NCI-H2171 (cell line): ENCODE results near the gene RASAL1.
A peak's percentile ranks its signal among the peaks of the same experiment; 100 is the strongest.

Source experiments
- DNase-seq: peaks from one replicate; lab custom pipeline; 2025; lab: John Stamatoyannopoulos, UW

RASAL1 gene

DNA sequence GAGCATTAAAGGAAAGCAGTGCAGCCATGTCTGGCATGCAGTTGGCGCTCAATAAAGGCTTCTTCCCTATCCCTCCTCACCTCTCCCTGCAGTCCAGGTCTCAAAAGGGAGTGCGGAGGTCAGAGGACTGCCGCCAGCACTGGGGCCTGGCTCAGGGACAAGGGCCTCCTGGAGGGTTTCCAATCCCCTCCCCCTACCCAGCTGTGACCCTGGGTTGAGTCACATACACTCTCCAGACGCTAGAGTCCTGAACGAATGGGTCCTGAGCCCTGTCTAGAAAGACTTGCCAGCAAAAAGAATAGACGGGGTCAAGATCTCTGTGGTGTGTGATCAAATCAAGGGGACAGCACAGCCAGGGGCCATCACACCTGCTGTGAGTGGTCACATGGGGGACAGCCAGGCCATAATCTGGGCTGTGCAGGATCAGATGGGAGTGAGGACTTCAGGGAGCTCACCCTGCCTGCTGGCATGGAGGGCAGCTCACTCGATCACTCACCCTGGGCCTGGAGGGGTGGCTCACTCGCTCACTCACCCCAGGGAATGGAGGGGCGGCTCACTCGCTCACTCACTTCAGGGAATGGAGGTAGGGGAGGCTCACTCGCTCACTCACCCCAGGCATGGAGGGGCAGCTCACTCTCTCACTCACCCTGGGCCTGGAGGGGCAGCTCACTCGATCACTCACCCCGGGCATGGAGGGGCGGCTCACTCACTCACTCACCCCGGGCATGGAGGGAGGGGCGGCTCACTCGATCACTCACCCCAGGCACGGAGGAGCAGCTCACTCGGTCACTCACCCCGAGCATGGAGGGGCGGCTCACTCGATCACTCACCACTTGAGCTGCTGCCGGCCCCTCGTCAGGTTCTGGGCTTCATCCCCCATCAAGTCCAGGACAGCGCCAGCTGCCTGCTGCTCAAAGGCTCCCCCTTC lies 26.8 kb upstream of the RASAL1 start:
- DNase-seq: peak; percentile 24

DNA sequence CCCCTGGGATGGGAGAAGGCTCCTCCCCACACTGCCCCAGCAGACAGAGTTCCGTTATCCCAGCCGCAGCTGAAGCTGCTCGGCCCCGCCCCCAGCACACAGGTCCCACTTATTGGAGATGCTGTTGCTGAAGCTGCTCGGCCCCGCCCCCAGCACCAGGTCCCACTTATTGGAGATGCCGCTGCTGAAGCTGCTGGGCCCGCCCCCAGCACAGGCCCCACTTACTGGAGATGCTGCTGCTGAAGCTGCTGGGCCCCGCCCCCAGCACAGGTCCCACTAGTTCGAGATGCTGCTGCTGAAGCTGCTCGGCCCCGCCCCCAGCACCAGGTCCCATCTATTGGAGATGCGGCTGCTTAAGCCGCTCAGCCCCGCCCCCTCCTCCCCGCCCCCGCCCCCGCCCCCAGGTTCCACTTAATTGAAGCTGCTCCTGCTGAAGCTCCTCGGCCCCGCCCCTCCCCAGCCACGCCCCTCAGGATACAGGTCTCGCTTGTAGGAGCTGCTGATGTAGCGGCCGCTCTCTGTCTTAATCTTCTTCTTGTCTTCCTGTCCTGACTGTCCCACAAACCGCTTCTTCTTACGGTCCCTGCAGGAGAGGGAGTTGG lies 26.0 kb upstream of the RASAL1 start:
- DNase-seq: peak; percentile 83

DNA sequence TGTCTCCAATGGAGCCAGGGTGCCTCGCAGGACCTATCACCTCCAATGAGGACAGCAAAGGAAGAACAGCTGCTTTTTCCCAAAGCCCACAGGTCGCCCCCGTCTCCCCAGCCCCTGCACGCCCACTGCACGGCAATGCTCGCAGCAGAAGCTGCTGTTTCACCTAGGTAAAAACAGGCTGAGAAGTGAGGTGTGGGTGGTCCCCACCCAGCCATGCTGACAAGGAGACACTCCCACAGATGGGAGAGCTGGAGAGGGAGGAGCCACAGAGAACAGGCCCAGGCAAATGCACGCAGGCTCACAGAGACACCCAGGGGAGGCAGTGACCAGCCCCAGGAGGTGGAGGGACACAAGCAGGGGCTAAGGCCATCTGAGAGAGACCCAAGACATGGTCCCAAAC lies 24.4 kb upstream of the RASAL1 start:
- DNase-seq: no peak

DNA sequence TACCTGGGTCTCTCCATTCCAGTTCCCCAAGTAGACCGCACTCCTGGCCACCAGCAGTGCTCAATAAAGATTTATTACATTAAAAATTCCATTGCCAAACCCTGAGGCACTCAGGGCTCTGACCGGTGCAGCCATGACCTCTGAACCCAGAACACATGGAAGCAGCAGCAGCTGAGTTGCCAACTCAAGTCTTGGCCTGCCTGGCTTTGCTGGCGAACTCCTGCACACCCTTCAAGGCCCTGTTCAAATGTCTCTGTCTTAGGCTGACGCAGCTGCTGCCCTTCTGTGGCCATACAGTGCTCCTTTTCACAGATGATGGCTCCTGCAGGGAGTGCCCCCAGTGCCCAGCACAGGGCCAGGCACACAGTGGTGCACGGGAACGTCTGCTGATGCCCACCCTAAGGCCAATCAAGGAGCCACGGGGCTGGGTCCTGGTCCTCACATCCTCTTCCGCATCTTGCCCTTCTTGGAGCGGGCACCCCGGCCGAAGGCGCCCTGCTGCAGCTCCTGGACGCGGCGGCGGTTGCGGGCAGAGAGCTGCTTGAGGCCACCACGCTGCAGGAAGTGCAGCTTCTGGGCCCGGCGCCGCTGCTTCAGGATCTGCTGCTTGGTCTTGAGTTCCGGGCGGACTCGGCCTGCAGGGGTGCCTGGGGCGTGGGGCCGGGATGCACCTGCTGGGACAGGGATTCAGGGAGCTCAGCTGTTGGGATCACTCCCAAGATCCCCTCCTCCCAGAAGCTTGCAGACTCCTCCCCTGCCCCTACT lies 23.1 kb upstream of the RASAL1 start:
- DNase-seq: no peak

GRCh38 chr12:113157218-113157859 lies 21.8 kb upstream of the RASAL1 start:
- DNase-seq: no peak

DNA sequence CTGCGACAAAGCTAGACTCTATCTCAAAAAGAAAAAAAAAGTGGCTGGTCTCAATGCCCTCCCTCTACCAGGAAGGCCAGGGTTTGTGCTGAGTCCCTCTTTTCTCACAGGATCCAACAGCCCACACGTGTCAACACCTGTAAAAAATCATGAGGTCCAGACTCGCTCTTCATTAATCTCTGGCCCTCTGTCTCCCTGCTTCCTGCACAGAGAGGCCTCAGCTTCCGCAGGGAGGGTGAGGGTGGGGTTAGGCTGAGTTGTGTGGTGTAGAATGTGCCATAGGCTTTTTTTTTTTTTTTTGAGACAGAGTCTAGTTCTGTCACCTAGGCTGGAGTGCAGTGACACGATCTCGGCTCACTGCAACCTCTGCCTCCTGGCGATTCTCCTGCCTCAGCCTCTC lies 20.1 kb upstream of the RASAL1 start:
- no peak for DNase-seq

GRCh38 chr12:113155060-113155459 lies 19.5 kb upstream of the RASAL1 start:
- DNase-seq: no peak

- no peak for DNase-seq
These were observed 18.9 kb upstream of the RASAL1 start for GRCh38 chr12:113154351-113154973.

DNA sequence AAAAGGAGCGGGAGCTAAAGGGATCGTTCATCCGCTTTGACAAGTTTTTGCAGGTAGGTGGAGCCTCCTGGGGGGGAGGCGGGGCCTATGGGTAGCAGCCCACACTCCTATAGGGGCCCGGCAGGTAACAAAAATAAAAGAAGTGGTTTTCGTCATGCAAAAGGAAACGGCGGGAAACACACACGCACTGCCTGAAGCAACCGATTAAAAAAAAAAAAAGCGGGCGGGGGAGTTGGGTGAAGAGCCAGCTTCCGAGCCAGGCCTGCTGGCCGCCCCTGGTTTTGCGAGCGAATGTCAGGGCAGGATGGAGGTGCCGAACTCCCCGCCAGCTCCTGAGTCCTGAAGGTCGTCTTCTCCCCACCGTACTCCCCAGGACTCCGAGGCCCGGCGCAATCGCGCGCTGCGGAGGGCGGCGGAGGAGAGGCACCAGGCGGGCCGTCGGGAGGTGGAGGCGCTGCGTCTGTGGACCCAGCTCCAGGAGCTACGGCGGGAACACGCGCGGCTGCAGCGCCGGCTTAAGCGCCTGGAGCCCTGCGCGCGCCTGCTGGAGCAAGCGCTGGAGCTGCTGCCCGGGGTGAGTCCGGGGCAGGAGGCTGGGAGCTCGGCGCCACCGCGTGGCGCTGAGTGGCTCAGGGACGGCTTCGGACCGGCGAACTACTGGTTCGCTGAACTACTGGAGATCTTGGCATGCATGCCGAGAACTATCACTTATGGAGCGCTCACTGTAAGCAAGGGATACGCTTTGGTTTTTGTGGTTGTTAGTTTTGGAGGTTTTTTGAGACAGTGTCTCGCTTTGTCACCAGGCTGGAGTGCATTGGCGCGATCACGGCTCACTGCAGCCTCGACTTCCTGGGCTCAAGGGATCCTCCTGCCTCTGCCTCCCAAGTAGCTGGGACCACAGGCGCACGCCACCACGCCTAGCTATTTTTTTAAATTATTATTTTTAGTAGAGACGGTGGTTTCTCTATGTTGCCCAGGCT lies 17.6 kb upstream of the RASAL1 start:
- peak; percentile 67 for DNase-seq

- DNase-seq: no peak
These were observed 16.8 kb upstream of the RASAL1 start for GRCh38 chr12:113152196-113152834.

DNA sequence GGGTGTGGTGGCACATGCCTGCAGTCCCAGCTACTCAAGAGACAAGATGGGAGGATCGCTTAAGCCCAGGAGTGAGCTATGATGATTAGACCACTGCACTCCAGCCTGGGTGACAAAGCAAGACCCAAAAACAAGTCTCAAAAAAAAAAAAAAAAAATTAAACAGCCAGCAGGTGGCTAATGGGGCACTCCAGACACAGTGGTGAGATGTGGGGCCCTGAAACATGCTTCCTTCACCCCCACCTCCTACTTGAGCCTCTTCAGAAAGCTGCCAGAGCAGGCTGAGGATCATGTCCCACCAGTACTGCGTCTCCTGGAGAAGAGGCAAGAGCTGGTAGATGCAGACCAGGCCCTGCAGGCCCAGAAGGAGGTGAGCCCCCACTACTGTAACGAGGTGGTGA lies 16.1 kb upstream of the RASAL1 start:
- DNase-seq: no peak

- peak; percentile 89 for DNase-seq
These were observed 14.0 kb upstream of the RASAL1 start, which contains the start of gene CFAP73 for GRCh38 chr12:113149361-113150150. CFAP73 (plus strand) TSS chr12:113149724; CDS start chr12:113149858, 134 bp downstream.

GRCh38 chr12:113146999-113147398 lies 11.4 kb upstream of the RASAL1 start:
- no peak for DNase-seq

DNA sequence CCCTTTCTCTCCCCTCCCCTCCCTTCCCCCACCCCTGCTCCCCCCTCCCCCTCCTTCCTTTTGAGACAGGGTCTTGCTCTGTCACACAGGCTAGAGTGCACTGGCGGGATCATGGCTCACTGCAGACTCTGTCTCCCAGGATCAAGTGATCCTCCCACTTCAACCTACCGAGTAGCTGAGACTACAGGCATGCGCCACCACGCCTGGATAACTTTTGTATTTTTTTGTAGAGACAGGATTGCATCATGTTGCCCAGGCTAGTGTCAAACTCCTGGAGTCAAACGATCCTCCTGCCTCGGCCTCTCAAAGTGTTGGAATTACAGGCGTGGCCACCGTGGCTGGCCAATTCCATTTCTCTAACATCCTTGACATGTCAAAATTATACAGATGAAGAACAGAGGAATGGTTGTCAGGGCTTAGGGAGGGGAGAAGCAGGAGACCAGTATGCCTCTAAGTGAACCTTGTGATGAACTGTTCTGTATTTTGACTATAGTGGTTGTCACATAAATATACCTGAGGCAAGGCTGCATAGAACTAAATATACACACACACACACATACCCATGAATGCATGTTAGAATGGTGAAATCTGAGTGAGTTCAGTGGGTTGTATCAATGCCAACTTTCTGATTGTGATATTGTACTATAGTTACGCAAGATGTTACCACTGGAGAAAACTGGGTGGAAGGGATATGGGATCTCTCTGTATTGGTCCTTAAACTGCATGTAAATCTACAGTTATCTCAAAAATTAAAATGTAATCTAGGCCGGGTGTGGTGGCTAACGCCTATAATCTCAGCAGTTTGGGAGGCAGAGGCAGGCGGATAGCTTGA lies 10.4 kb upstream of the RASAL1 start:
- no peak for DNase-seq

DNA sequence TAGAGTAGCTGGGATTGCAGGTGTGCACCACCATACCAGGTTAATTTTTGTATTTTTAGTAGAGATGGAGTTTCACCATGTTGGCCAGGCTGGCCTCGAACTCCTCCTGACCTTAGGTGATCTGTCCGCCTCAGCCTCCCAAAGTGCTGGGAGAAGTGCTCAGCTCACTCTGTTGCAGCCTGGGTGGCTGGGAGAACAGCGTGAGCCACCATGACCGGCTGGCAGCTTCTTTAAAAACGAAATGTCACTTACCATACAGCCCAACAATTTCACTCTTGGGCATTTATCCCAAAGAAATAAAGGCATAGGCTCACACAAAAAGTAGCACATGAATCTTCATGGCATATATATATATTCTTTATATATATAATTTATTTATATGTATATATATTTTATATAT lies 9.2 kb upstream of the RASAL1 start:
- DNase-seq: no peak

DNA sequence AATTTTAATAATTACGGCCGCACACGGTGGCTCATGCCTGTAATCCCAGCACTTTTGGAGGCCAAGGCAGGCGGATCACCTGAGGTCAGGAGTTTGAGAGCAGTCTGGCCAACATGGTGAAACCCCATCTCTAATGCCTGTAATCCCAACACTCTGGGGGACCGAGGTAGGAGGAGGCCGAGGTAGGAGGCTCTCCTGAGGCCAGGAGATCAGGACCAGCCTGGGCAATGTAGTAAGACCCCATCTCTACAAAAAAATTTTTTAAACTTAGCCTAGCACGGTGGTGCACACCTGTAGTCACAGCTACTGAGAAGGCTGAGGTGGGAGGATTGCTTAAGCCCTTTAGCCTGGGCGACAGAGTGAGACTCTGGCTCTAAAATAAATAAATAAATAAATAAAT lies 8.4 kb upstream of the RASAL1 start:
- DNase-seq: no peak

DNA sequence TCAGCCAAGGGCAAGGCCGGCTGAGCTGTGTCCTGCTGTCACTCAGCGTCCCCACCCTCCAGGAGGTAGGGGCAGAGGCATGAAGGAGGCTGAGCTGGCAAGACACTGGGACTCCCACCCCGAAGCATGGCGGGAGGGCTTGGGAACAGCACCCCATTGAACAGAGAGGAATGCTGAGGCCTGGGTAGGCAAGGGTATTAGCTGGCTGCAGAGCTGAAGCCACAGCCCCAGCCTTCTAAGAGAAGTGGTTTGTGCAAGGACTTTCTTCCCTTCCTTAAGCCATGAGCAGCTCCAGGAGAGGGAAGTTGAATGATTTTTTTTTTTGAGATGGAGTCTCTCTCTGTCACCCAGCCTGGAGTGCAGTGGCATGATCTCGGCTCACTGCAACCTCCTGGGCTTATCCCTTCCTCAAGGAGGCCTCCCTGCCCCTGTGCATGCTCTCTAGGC lies 7.3 kb upstream of the RASAL1 start:
- no peak for DNase-seq
